GM12878 (cell line): ENCODE results near the gene QSOX2. TPM values are rescaled to one million over a fixed set of nuclear protein-coding genes. Genes with fewer than 3 reads are reported as not detected.

Experiments
- ATAC-seq: fragments of 200-7000 bp; cut with Tn5 transposase; 3 replicates; pipeline ENCODE4 v1.9.1; 2020; ENCODE audit warnings: mild to moderate bottlenecking, moderate library complexity
- BruUV-seq: library from RNA; stranded (reverse); fragments of 400-500 nt; replicated peaks from 2 replicates; lab custom pipeline; 2021; lab: Mats Ljungman, UMichigan
- CTCF ChIA-PET: fragments of 300-600 bp; sonication (Branson Sonifier 250); formaldehyde crosslinking; extraction: SDS; loops from one replicate; lab custom pipeline; 2021; ENCODE audit warnings: inconsistent platforms; lab: Yijun Ruan, JAX
- POLR2A ChIA-PET: fragments of 350-600 bp; formaldehyde crosslinking; extraction: SDS; loops from one replicate; lab custom pipeline; 2021; ENCODE audit warnings: inconsistent platforms; lab: Charles Lee
- RAD21 ChIA-PET: fragments of 300-600 bp; sonication (Branson Sonifier 250); formaldehyde crosslinking; loops from one replicate; lab custom pipeline; 2023; ENCODE audit warnings: antibody characterized with exemption; ENCODE audit not compliant: unreplicated experiment; lab: Charles Lee
- SMC1A ChIA-PET: fragments of 300-600 bp; sonication (Branson Sonifier 250); formaldehyde crosslinking; loops from one replicate; lab custom pipeline; 2023; ENCODE audit not compliant: unreplicated experiment, uncharacterized antibody; lab: Charles Lee
- DNase-seq: peaks from one replicate; pipeline ENCODE4 v3.0.0-alpha.2; 2011; ENCODE audit warnings: low read depth, low spot score
- FAIRE-seq: peaks from 3 replicates; lab custom pipeline; 2011; peaks lifted over from hg19 to GRCh38; lab: Jason Lieb, UNC
- H2AFZ ChIP-seq: 2 replicates; pipeline ENCODE4 v1.6.0; 2011; ENCODE audit warnings: low read depth, low read length, control low read depth; ENCODE audit not compliant: control insufficient read depth
- H3K27ac ChIP-seq: 2 replicates; pipeline ENCODE4 v1.5.1; 2011; ENCODE audit warnings: control low read depth; ENCODE audit not compliant: control insufficient read depth, insufficient read depth
- H3K27me3 ChIP-seq, 2 experiments: replicated peaks in 1 of 2; 2 replicates each; pipeline versions ENCODE4 v1.6.0 to v1.6.1; 2011; ENCODE audit warnings: low read length in 1 of 2; ENCODE audit not compliant: control insufficient read depth in 2 of 2, insufficient read depth in 2 of 2
- H3K36me3 ChIP-seq, 2 experiments: 2 replicates each; pipeline ENCODE4 v1.5.1; 2011; ENCODE audit warnings: low read length in 1 of 2; ENCODE audit not compliant: control insufficient read depth in 2 of 2, insufficient read depth in 2 of 2
- H3K4me1 ChIP-seq: 2 replicates; pipeline ENCODE4 v1.6.1; 2011; ENCODE audit warnings: mild to moderate bottlenecking, low read length, moderate library complexity, mixed read lengths; ENCODE audit not compliant: control insufficient read depth, insufficient read depth
- H3K4me2 ChIP-seq: 2 replicates; pipeline ENCODE4 v1.6.0; 2011; ENCODE audit warnings: control low read depth; ENCODE audit not compliant: control insufficient read depth, insufficient read depth
- H3K4me3 ChIP-seq: fragments of 200-600 bp; sonication (generic); 2 replicates; pipeline ENCODE4 v1.5.1; 2016
- H3K79me2 ChIP-seq: 2 replicates; pipeline ENCODE4 v1.6.0; 2011; ENCODE audit warnings: low read length; ENCODE audit not compliant: control insufficient read depth, insufficient read depth
- H3K9ac ChIP-seq: 2 replicates; pipeline ENCODE4 v1.8.0; 2011; ENCODE audit warnings: low read length, control low read depth, mixed read lengths; ENCODE audit not compliant: control insufficient read depth, insufficient read depth
- H3K9me3 ChIP-seq: replicated peaks from 3 replicates; pipeline ENCODE4 v1.5.1; 2011; ENCODE audit warnings: mild to moderate bottlenecking, low read length; ENCODE audit not compliant: control insufficient read depth, insufficient read depth
- H4K20me1 ChIP-seq: 2 replicates; pipeline ENCODE4 v1.6.0; 2011; ENCODE audit not compliant: control insufficient read depth, insufficient read depth
- ATF7 ChIP-seq: fragments of 450-650 bp; IDR thresholded peaks from 2 replicates; pipeline ENCODE4 v1.6.1; 2016; ENCODE audit warnings: low read depth, mild to moderate bottlenecking
- CREB1 ChIP-seq: IDR thresholded peaks from 2 replicates; pipeline ENCODE4 v1.6.1; 2012; ENCODE audit warnings: low read depth, mild to moderate bottlenecking, inconsistent platforms
- FOXK2 ChIP-seq: fragments of 450-650 bp; IDR thresholded peaks from 2 replicates; pipeline ENCODE4 v1.6.1; 2017; ENCODE audit warnings: mild to moderate bottlenecking, moderate library complexity
- NRF1 ChIP-seq: conservative IDR thresholded peaks from 2 replicates; pipeline ENCODE4 v1.6.1; 2011; ENCODE audit warnings: mild to moderate bottlenecking, low read depth, low read length, improper control_type of control experiment
- RAD51 ChIP-seq: fragments of 450-650 bp; IDR thresholded peaks from 2 replicates; pipeline ENCODE4 v1.6.1; 2016; ENCODE audit warnings: moderate library complexity, mild to moderate bottlenecking, inconsistent platforms
- RB1 ChIP-seq: fragments of 450-650 bp; formaldehyde crosslinking; IDR thresholded peaks from 2 replicates; pipeline ENCODE4 v1.6.1; 2017; ENCODE audit warnings: mild to moderate bottlenecking, borderline replicate concordance
- RFX5 ChIP-seq: IDR thresholded peaks from 2 replicates; pipeline ENCODE4 v1.6.1; 2011; ENCODE audit warnings: low read depth, low read length, improper control_type of control experiment
- SMAD5 ChIP-seq: IDR thresholded peaks from 2 replicates; pipeline ENCODE4 v1.6.1; 2016; ENCODE audit warnings: antibody characterized with exemption, low read depth
- SREBF2 ChIP-seq: IDR thresholded peaks from 2 replicates; pipeline ENCODE4 v1.6.1; 2012; ENCODE audit warnings: mild to moderate bottlenecking, low read length
- TCF3 ChIP-seq: IDR thresholded peaks from 2 replicates; pipeline ENCODE4 v1.6.1; 2012; ENCODE audit warnings: low read depth, mild to moderate bottlenecking, low read length, borderline replicate concordance; ENCODE audit not compliant: insufficient read depth
- ZSCAN29 ChIP-seq: fragments of 450-650 bp; IDR thresholded peaks from 2 replicates; pipeline ENCODE4 v1.6.1; 2017; ENCODE audit warnings: mild to moderate bottlenecking, moderate library complexity
- WGBS: methylation state at CpG from one replicate; pipeline ENCODE4 v1.1.6; 2016; ENCODE audit warnings: low lambda C conversion rate; ENCODE audit not compliant: insufficient replicate concordance, insufficient coverage; ENCODE audit errors: missing lambda C conversion rate; 5-methylcytosine and 5-hydroxymethylcytosine counted together
- in situ Hi-C: fragments of 300-500 bp; cut with MboI; formaldehyde crosslinking; loops from 9 replicates; pipeline ENCODE4 v1.14.3; 2018; ENCODE audit warnings: mixed read lengths
- intact Hi-C: fragments of 100-400 bp; cut with micrococcal nuclease; formaldehyde crosslinking; loops from one replicate; pipeline ENCODE4 v1.14.2; 2022; ENCODE audit not compliant: unreplicated experiment
- polyA plus RNA-seq, 11 experiments: library from polyadenylated mRNA; depleted of rRNA in 4 of 11; unstranded in 6 of 11; stranded (reverse) in 5 of 11; fragments of >200 nt; fragmentation: Nextera tagmentation in 4 of 11; fragmentation: Illumina TruSeq in 1 of 11; extraction: Ambion mirVana in 4 of 11; extraction: Trizol in 1 of 11; gene quantifications; 1 replicate in 1 of 11; 2 replicates in 10 of 11; pipeline versions ENCODE4 v1.2.1 to v1.2.3, GENCODE V29; 2011 to 2016; ENCODE audit warnings: inconsistent platforms in 2 of 11, missing spikeins in 2 of 11, low read depth in 1 of 11
- total RNA-seq, 4 experiments: library from RNA; depleted of rRNA in 3 of 4; stranded (reverse); fragments of >200 nt in 3 of 4; fragmentation: Illumina TruSeq in 1 of 4; extraction: Trizol in 1 of 4; gene quantifications; 2 replicates each; pipeline versions ENCODE4 v1.2.1 to v1.2.3, GENCODE V29; 2013 to 2021
- TF ChIP-seq, protein P1 (sequence below): fragments of 450-650 bp; conservative IDR thresholded peaks from 2 replicates; pipeline ENCODE4 v1.6.1; 2017; ENCODE audit warnings: mild to moderate bottlenecking, moderate library complexity
- TF ChIP-seq, protein P2 (sequence below): IDR thresholded peaks from 2 replicates; pipeline ENCODE4 v1.6.1; 2012; ENCODE audit warnings: improper control_type of control experiment, low read depth, low read length; ENCODE audit not compliant: insufficient replicate concordance

QSOX2 gene
- total and polyA plus RNA-seq, 10 of the 15 experiments (the other 5 are each of a cell fraction or from before 2014, with no cell fraction given): 0.34 to 16.1 (median 8.2) TPM

DNA sequence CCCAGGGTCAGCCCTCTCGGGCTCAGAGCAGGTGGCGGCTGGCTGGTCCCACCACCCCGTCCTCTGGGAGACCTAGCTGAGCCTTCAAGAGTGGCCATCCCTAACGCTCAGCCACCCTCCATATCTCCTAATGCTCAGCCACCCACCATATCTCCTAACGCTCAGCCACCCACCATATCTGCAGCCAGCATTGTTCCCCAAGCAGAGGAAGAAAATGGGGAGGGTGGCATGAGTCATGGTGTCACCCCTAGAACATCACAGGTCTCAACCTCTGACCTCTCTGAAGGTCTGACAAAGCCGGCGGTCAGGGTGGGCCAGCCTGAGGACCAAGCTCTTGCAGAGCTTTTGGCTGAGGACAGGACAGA lies 55.4 kb downstream of the QSOX2 start (continued):
- TF ChIP-seq SMAD5: no peak
- TF ChIP-seq ATF7: no peak
- TF ChIP-seq CREB1: no peak
- TF ChIP-seq NRF1: no peak
- no peak for TF ChIP-seq ZSCAN29
- TF ChIP-seq SREBF2: no peak
- no peak for TF ChIP-seq TCF3
- TF ChIP-seq, all 136 proteins: peak for 0

DNA sequence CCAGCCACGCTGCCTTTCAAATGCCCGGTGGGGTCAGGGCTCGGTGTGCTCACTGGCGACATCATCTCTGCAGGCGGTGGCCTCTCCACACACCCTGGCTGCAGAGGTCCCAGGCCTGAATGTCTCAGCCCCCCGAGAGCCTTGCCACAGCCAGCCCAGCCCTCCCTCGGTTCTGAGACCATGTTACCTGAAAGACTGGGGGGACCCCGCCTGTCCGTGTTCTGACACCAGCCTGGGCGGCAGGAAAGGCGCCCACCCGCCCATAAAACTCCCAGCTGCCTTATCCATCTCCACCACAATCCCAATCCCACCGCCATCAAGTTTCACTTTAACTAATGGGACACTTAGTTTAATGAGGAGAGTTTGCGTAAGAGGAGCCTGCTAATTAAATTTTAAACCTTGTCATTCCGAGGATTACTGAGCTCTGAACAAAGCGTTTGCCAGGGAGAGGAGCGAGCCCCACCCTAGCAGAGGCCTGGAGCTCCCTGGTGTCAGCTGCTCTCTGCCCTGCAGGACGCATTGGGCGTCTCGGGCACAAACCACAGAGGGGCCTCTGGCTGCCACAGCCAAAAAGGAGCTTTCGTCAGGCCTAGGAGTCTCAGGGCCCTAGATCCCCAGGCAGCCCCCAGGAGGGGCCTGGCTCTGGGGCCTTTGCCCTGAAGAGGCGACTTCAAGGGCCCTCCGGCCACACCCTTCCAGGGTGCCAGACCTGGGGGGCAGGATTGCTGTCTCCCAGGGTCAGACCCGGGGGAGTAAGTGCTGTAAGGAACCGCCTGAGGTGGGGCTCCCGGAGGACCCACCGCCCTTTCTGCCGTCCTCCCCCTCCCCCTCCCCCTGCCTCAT lies 56.0 kb downstream of the QSOX2 start:
- Histone ChIP-seq H4K20me1 (no peaks in the 10 kb centered on the region), H3K4me3 (no peak overlapping the region), H2AFZ (no peak overlapping the region), H3K79me2 (no peaks in the 10 kb centered on the region), H3K36me3 (no peaks in the 10 kb centered on the region), H3K27me3 (peaks cover 0 to 2% of the 10 kb centered on the region in 2 experiments), H3K4me2 (no peak overlapping the region), H3K9ac (no peak overlapping the region)
- POLR2A ChIA-PET: no interaction called here
- no TSS peak for BruUV-seq
- CTCF ChIA-PET: no interaction called here
- intact Hi-C loops: no loop called here
- DNase-seq (no peak), FAIRE-seq (no peak), ATAC-seq (no peak)
- WGBS: 31% methylated on average over 26 of the region's 28 CpGs
- TF ChIP-seq, protein P1, sequence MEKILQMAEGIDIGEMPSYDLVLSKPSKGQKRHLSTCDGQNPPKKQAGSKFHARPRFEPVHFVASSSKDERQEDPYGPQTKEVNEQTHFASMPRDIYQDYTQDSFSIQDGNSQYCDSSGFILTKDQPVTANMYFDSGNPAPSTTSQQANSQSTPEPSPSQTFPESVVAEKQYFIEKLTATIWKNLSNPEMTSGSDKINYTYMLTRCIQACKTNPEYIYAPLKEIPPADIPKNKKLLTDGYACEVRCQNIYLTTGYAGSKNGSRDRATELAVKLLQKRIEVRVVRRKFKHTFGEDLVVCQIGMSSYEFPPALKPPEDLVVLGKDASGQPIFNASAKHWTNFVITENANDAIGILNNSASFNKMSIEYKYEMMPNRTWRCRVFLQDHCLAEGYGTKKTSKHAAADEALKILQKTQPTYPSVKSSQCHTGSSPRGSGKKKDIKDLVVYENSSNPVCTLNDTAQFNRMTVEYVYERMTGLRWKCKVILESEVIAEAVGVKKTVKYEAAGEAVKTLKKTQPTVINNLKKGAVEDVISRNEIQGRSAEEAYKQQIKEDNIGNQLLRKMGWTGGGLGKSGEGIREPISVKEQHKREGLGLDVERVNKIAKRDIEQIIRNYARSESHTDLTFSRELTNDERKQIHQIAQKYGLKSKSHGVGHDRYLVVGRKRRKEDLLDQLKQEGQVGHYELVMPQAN: no peak
- TF ChIP-seq, protein P2, sequence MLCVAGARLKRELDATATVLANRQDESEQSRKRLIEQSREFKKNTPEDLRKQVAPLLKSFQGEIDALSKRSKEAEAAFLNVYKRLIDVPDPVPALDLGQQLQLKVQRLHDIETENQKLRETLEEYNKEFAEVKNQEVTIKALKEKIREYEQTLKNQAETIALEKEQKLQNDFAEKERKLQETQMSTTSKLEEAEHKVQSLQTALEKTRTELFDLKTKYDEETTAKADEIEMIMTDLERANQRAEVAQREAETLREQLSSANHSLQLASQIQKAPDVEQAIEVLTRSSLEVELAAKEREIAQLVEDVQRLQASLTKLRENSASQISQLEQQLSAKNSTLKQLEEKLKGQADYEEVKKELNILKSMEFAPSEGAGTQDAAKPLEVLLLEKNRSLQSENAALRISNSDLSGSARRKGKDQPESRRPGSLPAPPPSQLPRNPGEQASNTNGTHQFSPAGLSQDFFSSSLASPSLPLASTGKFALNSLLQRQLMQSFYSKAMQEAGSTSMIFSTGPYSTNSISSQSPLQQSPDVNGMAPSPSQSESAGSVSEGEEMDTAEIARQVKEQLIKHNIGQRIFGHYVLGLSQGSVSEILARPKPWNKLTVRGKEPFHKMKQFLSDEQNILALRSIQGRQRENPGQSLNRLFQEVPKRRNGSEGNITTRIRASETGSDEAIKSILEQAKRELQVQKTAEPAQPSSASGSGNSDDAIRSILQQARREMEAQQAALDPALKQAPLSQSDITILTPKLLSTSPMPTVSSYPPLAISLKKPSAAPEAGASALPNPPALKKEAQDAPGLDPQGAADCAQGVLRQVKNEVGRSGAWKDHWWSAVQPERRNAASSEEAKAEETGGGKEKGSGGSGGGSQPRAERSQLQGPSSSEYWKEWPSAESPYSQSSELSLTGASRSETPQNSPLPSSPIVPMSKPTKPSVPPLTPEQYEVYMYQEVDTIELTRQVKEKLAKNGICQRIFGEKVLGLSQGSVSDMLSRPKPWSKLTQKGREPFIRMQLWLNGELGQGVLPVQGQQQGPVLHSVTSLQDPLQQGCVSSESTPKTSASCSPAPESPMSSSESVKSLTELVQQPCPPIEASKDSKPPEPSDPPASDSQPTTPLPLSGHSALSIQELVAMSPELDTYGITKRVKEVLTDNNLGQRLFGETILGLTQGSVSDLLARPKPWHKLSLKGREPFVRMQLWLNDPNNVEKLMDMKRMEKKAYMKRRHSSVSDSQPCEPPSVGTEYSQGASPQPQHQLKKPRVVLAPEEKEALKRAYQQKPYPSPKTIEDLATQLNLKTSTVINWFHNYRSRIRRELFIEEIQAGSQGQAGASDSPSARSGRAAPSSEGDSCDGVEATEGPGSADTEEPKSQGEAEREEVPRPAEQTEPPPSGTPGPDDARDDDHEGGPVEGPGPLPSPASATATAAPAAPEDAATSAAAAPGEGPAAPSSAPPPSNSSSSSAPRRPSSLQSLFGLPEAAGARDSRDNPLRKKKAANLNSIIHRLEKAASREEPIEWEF: no peak
- TF ChIP-seq RB1 (no peak), RAD51 (no peak), FOXK2 (no peak), RFX5 (no peak)
- TF ChIP-seq, all 136 proteins: peak for 0
- no peaks in the 10 kb centered on the region for H3K4me1 ChIP-seq
- SMC1A ChIA-PET: no interaction called here
- RAD21 ChIA-PET: no interaction called here
- H3K9me3 ChIP-seq: no peaks in the 10 kb centered on the region
- no peak overlapping the region for H3K27ac ChIP-seq
- in situ Hi-C loops: no loop called here
